Dermis microvascular lymphatic vessel endothelial cell (primary cell): Measurements from ENCODE around the gene PPP2R3A. TPM values are rescaled to one million over a fixed set of nuclear protein-coding genes. Genes with fewer than 3 reads are reported as not detected.

Experiments
- DNase-seq, 2 donors: peaks; one replicate each; pipeline versions ENCODE4 v3.0.0 to v3.0.0-alpha.2; 2010; ENCODE audit warnings: low read depth in 2 of 2
- total RNA-seq: library from RNA; depleted of rRNA; stranded (reverse); fragments of >200 nt; gene quantifications from 2 replicates; pipeline ENCODE4 v1.2.1, GENCODE V29; 2014

PPP2R3A gene
- total RNA-seq, 1 donor from 2014 or later = 4.5 TPM

GRCh38 chr3:135970506-135971116 lies 5.1 kb downstream of the PPP2R3A start:
- DNase-seq = no peak

GRCh38 chr3:135973841-135974240 lies 8.3 kb downstream of the PPP2R3A start:
- DNase-seq = no peak

- no peak for DNase-seq
Measured at GRCh38 chr3:135975053-135975452, 9.5 kb downstream of the PPP2R3A start.

- no peak for DNase-seq
Measured at GRCh38 chr3:135975536-135975935, 10.0 kb downstream of the PPP2R3A start.

- DNase-seq = no peak
Measured at GRCh38 chr3:135980343-135980742, 14.8 kb downstream of the PPP2R3A start.

- DNase-seq = no peak
Measured at GRCh38 chr3:135981701-135982403, 16.3 kb downstream of the PPP2R3A start.

GRCh38 chr3:135982404-135982761 lies 16.9 kb downstream of the PPP2R3A start:
- DNase-seq = no peak

- peak in 1 of 2 donors; percentile 46 for DNase-seq
Measured at GRCh38 chr3:135982922-135983581, 17.5 kb downstream of the PPP2R3A start.

- DNase-seq = peak in 1 of 2 donors; percentile 10
Measured at GRCh38 chr3:135987661-135988060, 22.1 kb downstream of the PPP2R3A start.

GRCh38 chr3:135989242-135989641 lies 23.7 kb downstream of the PPP2R3A start:
- DNase-seq = no peak

GRCh38 chr3:135990903-135991302 lies 25.4 kb downstream of the PPP2R3A start:
- DNase-seq = no peak

GRCh38 chr3:135991621-135992020 lies 26.1 kb downstream of the PPP2R3A start:
- peak; percentile 5 to 84 for DNase-seq

GRCh38 chr3:135992072-135992471 lies 26.5 kb downstream of the PPP2R3A start:
- DNase-seq = peak; percentile 17 to 86

GRCh38 chr3:135994708-135995337 lies 29.3 kb downstream of the PPP2R3A start:
- DNase-seq = no peak

- no peak for DNase-seq
Measured at GRCh38 chr3:135995766-135996165, 30.2 kb downstream of the PPP2R3A start.

- no peak for DNase-seq
Measured at GRCh38 chr3:135997554-135998320, 32.2 kb downstream of the PPP2R3A start.

- no peak for DNase-seq
Measured at GRCh38 chr3:136008221-136008620, 42.7 kb downstream of the PPP2R3A start.

- DNase-seq = no peak
Measured at GRCh38 chr3:136008732-136009470, 43.4 kb downstream of the PPP2R3A start.

- DNase-seq = no peak
Measured at GRCh38 chr3:136018876-136019275, 53.3 kb downstream of the PPP2R3A start.

GRCh38 chr3:136021803-136022202 lies 56.3 kb downstream of the PPP2R3A start:
- no peak for DNase-seq
